LNCAP (cell line): Measurements from ENCODE around the gene UCN2.

Source experiments
- TF ChIP-seq, protein P1 (sequence below): fragments of 450-650 bp; IDR thresholded peaks from 2 replicates; pipeline ENCODE4 v1.5.1; 2017; ENCODE audit warnings: mild to moderate bottlenecking

The UCN2 gene

DNA sequence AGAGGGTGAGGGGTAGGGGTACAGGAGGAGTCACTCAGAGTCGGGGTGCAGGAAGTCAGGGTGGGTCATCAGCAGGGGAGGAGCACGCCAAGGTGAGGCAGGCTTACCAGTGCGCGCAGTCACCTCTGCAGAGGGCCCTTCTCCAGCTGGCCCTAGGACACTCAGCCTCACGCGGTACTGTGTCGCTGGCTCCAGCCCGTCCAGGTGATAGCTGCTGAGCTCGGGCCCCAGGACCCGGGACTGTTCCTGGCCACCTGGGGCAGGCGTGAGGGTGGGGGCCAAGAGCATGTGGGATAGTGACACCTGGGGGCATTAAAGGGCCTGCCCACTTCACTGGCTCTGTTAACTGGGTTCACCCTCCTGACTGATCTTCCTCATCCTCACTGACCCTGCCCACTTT is 24.1 kb upstream of the UCN2 start:
- TF ChIP-seq, protein P1, sequence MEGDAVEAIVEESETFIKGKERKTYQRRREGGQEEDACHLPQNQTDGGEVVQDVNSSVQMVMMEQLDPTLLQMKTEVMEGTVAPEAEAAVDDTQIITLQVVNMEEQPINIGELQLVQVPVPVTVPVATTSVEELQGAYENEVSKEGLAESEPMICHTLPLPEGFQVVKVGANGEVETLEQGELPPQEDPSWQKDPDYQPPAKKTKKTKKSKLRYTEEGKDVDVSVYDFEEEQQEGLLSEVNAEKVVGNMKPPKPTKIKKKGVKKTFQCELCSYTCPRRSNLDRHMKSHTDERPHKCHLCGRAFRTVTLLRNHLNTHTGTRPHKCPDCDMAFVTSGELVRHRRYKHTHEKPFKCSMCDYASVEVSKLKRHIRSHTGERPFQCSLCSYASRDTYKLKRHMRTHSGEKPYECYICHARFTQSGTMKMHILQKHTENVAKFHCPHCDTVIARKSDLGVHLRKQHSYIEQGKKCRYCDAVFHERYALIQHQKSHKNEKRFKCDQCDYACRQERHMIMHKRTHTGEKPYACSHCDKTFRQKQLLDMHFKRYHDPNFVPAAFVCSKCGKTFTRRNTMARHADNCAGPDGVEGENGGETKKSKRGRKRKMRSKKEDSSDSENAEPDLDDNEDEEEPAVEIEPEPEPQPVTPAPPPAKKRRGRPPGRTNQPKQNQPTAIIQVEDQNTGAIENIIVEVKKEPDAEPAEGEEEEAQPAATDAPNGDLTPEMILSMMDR = no peak

DNA sequence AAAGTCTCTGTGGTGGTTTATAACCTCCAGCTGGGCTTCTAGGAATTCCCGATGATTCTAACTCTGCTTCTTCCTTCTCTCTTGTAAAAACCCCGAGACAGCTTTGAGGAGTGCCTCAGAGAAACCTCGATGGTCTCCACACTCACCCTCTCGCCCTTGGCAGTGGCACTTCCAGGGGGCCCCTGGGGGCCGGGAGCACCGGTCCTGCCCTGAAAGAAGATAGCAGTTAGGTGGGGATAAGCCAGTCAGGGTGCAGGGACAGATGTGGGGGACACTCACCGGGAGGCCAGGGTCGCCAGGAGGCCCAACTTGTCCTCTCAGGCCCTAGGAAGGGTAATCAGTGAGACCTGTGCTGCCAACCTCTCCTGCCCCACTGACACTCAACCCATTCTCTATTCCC is 21.8 kb upstream of the UCN2 start:
- TF ChIP-seq, protein P1 = no peak

DNA sequence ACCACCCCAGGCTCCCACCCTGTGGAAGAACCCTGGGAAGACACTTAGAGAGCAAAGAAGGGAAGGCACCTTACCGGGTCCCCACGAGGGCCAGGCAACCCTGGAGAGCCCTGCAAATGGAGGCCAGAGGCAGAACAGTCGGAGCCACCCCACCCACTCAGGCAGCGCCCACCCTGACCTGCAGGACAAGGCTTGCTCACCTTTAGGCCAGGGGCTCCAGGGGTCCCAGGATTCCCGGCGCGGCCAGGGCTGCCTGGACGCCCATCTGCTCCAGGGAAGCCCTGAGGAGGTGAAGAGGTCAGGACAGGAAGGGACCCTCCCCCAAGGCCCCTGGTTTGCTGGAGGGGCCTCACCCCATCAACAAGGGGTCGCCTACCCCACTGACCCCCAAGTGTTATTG is 21.3 kb upstream of the UCN2 start:
- TF ChIP-seq, protein P1 = no peak

DNA sequence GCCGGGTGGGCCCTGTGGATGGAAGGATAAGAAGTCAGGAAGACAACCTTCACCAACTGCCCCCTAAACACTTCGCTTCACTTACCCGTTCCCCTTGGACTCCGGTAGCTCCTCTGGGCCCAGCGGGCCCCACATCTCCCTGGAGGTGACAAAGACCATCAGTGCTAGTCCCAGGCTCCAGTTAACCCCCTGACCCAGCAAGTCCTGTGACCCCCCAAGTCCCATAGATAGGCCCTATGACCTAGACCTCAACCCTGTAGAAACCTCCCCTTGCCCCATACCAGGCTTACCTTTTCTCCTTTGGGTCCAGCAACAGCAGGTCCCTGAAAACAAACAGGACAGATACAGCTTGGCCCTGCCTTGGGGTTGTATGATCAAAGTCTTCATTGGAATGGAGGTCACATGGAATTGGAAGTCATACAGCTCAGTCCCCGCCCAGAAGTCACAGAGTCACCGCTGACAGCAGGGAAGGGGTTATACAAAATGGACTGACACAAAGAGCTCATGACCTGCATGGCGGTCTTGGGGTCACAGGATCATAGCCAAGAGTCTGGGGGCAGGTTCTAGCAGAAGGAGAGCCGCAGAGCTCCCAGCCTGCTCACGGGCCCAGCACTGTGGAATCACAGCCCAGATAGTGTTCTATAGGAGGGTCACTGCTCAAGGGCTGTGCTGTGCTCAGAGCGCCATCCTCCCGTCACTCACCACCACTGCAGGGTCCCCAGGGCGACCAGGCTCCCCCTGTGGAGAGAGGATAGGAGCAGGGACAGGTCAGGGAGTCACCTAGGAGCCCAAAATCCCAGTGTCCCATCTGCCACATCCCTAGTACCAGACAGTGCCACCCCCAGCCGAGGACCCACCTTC is 18.3 kb upstream of the UCN2 start:
- TF ChIP-seq, protein P1 = no peak

DNA sequence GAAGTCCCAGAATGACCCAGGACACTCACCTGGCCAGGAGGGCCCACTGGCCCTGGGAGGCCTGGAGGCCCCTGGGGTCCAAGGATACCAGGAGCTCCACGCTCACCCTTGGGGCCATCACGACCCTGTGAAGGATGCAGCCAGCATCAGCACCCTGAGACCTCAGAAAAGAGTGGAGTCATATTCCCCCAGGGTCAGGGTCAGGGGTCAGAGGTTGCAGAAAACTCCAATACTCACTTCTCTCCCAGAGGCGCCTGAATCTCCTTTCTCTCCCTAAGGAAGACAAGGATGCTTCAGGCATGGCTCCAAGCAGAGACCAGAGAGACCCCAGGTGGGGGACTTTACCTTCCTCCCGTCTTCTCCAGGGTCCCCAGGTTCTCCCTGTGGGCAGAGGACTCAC is 13.1 kb upstream of the UCN2 start:
- TF ChIP-seq, protein P1 = no peak

DNA sequence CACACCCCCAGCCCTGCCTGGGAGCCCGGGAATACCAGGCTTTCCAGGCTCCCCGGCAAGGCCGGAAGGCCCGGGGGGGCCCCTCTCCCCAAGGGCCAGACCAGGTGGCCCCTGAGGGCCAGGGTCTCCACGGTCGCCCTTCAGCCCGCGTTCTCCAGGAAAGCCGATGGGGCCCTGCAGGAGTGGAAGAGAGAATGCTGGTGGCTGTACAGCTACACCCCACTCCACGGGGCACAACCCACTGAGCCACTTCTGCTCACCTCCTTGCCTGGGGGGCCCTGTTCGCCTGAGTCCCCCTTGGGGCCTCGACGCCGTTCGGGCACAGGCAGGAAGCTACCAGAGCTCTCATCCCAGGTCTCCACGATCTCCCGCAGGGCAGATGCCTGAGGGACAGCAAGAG is 11.8 kb upstream of the UCN2 start:
- TF ChIP-seq, protein P1 = no peak

DNA sequence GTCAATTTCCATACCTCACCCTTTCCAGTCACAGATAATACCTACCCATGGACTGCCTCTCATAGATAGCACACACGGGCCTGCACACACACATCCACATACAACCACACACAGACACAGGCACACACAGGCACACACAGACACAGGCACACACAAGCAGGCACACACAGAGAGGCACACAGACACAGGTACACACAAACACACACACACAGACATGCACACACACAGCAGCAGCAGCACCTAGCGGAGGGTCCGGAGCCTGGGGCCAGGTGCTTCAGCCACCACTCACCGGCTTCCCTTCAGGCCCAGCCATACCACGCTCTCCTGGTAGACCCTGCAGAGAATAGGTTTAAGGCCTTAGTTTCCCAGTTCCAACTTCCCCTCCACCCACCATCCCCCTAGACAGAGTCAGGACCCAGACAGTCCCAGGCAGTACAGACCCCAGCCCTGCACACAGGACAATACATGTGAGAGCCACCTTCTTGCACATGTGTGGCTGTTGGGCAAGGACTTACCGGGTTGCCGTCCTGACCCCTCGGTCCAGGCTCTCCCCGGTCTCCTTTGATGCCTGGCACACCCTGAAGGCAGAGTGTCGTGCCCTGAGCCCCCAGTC is 10.5 kb upstream of the UCN2 start:
- TF ChIP-seq, protein P1 = no peak
